NOMO-1 treated with dmso at 0.1 percent for 144 hours (cell line): ENCODE results near the gene COMMD8.
"Not testable (repeated sequence)": the region's sequence is repeated elsewhere in the genome, so short reads cannot be mapped to it uniquely, and the experiment has no call there.

Source experiments
- DNase-seq: peaks from one replicate; lab custom pipeline; 2025; ENCODE audit not compliant: unreplicated experiment; lab: John Stamatoyannopoulos, UW

The COMMD8 gene

DNA sequence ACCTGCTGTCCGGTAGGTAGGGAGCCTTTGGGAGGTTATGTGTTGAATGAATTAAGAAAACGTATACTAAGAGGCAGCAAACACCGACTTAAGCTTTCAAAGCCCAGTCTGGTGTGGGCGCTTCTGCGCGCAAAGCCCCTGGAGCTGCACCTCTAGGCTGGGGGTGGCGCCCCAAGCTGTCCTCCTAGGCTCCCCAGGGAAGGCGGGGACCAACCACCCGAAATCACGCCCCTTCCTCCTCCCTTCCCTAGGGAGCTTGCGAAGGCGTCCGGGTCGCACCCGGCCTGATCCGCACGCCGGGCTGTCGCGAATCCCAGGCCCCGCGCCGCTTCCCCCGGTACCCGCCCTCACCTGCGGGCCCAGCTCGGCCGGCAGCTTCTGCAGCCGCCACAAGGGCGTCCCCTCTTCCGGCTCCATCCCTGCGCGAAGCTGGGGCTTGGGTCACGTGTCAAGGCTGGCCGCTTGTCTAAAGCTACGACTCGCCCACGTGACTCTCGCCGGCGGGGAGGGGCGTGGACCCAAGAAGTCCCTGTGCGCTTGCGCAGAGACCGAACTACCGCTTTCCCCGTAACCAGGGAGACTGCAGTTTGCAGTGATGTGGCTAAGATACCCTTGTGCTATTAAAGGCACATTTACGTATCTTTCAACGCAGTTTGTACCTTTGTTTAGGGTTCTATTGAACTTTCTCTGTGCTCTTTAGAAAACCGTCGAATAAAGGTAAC is at the start of gene COMMD8:
COMMD8 (minus strand) TSS at position 468 of the 722 bp plus-strand sequence; CDS start at position 417, 51 bp downstream.
- peak; percentile 94 for DNase-seq

DNA sequence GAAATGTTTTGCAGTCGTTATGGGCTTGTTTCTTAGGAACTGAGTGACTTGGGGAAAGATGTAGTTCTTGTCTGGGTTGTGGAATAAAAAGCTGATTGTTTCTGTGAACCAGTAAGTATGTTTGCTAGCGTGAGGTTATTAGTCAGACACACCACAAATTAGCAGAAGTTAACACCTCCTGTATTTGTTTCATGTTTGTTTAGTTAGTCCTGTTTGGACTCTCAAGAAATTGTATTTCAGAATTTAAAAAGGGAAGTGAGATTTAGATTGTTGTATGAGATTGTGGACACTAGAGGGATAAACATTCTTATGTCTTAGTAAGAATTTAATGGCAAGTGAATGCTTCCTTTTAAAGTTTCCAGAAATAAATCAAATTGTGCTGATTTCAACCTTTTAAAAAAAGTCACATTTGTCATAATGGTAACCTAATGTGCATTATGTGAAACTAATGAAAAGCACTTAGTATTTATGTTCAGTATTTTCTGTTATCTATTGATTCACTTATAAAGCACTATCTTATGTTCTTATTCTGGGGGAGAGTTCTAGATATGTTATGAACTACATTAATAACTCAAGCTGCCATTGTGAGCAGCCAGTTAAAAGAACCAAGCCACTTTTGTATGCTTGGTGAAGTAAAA is 47.1 kb upstream of the COMMD8 start:
- peak; percentile 33 for DNase-seq

DNA sequence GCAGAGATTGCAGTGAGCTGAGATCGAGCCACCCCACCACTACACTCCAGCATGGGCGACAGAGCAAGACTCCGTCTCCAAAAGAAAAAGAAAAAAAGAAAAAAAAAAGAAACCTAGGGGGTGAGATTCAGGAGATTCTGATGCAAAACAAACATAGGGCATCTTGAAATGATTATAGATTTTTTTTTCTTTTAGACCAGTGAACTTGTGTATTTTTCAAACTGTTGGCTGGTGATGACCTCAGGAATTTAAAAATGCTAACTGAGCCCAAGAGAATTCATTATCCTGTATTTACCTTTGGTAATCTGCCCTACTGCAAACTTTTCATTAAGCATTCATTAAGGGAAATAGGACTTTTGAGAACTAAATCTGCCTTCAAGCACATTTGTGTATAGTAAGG is 42.2 kb upstream of the COMMD8 start:
- DNase-seq: no peak

DNA sequence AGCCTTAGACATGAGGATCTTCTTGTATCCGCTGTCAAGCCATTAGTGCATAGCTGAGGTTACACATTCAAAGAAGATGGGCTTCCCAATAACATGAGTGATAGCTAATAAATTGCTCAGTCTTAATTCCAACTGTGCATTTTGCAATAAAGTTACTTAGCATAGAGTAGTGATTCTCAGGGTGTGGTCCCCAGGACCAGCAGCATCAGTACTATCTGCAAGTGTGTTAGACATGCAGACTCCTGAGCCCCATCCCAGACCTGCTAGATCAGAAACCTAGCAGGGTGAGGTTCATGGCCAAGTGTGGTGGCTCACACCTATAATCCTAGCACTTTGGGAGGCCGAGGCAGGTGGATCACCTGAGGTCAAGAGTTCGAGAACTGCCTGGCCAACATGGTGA is 41.6 kb upstream of the COMMD8 start:
- DNase-seq: no peak

DNA sequence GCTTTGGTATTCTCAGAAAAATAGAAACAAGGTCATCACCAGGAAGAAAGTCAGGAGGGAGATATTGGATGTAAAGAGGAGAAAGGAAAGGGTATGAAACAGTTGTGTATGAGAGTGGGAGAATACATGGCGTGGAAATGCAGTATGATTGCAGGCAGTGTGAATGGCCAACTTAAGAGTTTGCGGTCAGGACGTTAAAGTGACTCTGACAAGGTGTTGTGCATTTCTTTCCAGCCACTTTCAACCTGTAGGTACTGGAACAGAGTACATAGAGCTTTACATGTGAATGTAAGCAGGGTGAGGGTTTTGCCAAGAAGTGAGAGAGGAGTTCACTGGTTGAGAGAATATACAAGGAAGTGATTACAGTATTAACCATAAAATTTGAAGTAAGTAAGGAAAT is 37.3 kb upstream of the COMMD8 start:
- DNase-seq: no peak

DNA sequence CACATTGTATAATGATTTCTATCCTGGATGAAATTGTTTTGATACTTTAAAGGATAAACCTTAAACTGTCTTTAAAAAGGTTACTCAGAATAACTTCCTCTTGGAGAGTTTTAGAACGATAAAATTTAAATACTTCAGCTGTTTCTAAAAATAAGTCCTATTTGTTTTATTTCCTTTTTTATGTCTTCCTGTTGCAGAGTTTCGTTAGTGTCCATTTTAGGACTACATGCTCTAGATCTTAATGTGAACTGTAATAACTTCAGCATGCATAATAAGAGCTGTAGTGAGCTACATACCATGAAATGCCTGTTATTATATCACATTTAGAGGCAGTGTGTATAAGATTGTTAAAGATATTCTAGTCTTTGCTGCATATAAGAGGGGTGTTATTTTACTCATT is 36.2 kb upstream of the COMMD8 start:
- peak; percentile 47 for DNase-seq

DNA sequence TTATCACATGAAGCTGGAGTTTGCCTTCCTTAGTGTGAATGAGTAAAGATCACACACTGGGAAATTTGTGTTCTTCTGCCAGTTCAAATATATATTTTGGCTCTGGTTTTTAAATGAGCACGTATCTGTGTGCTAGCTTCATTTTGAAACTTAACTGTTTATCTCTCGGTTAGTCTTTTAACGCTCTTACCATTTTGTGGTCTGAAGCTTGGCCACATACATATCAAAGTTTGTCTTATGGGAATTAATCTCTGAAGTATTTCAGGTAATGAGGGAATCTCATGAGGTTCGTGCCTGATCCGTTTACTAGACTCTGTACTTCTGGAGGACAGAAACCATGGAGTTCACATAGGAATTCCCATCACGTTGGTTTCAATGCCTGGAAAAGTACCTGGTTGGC is 35.4 kb upstream of the COMMD8 start:
- no peak for DNase-seq

DNA sequence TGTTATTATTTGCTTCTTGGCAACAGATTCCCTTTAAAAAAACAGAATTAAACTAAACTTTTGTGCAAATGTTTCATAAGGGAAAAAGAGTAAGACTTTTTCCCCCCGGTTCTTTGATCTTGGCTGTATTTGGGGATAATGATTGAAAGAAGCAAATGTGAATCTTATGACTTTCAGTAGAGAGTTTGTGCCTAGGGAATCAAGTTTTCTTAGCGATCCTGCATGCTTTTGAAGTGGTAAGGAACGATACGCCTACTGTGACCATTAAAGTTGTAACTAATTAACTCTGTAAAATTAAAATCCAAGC is 30.6 kb upstream of the COMMD8 start:
- no peak for DNase-seq

DNA sequence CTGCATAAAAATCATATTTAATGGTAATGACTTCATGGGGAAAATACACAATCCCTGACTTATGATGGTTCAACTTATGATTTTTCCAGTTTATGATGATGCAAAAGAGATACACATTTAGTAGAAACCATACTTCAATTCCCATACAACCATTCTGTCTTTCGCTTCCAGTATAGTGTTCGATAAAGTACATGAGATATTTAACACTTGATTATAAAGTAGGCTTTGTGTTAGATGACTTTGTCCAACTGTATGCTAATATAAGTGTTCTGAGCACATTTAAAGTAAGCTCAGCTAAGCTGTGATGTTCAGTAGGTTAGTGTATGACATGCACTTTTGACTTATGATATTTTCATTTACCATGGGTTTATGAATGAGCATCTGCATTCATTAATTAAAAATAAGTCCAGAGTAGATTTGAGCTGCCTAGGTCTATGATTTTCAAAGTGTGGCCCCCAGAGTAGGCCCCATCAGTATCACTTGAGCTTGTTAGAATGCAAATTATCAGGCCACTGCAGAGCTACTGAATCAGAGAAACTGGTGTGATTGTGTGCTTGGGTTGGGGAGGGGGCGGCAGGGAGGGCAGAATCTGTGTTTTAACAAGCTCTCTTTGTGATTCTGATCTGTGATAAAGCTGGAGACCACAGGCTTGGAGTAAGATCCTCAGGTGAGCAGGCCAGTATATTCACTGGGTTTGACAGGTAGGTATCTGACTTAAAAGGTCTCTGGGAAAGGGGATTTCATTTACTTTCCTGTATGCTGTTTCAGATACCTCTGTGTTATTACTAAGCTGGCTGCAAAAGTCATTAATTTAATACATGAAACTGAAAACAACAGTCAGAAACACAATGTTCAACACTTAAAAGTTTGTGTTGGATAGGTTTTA is 30.0 kb upstream of the COMMD8 start:
- no peak for DNase-seq

DNA sequence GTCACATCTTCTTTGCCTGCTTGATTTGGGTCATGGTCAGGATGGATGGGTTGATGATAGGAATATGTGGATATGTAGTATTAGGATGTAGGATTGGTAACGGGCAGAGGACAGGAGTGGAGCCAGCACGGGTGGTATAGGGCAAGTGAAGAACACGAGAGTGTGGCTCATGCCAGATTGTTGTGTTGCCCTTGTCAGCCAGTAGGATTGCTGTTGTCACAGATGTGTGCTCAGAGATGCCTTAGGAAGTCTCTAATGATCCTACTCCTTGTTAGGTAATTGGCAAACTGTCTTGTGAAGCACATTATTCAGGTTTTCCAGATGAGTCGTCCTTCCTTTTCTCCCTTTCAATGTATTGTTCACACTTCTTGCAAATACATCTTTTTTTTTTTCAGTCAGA is 27.0 kb upstream of the COMMD8 start:
- no peak for DNase-seq

DNA sequence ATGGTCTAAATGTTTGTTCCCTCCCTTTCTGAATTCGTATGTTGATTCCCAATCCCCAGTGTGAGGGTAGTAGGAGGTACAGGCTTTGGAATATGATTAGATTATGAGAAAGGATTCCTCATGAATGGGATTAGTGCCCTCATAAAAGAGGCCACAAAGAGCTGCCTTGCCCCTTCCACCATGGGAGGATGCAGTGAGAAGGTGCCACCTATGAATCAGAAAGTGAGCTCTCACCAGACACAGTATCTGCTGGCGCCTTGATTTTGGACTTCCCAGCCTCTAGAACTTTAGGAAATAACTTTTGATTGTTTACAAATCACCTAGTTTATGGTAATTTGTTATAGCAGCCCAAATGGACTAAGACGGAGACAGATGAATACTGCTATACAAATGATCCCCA is 25.2 kb upstream of the COMMD8 start:
- DNase-seq: no peak

DNA sequence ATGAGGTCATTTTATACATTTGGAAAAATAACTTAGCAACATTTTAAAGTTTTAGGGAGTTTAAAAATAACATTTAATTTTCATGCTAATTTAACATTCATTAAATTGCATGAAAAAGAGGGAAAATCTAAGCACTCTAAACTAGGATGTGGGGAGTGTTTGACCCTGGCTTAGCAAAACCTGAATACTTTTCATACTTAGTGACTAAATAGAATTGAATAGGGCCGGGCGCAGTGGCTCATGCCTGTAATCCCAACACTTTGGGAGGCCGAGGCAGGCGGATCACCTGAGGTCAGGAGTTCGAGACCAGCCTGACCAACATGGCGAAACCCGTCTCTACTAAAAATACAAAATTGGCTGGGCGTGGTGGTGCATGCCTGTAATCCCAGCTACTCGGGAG is 23.2 kb upstream of the COMMD8 start:
- not testable (repeated sequence) for DNase-seq

DNA sequence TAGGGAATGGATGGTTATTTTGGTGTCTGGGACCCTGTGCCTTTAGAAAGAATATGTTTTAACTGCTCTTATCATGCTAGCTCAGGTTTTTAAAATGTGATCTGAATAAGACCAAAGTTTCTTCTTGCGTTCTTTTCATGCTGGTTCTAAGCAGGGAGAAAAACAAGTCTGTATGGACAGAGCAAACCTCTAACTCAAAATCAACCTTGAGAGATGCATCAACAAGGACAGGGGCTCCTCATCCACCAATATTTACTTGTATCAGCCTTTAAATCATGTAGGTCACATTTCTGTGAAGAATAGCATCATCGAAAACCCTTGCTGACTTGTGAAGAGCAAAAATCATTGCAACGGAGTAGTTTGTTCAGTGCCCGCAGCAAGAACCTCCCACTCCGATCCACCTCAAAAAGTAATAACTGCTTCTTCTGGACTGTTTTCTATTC is 22.8 kb upstream of the COMMD8 start:
- DNase-seq: no peak

DNA sequence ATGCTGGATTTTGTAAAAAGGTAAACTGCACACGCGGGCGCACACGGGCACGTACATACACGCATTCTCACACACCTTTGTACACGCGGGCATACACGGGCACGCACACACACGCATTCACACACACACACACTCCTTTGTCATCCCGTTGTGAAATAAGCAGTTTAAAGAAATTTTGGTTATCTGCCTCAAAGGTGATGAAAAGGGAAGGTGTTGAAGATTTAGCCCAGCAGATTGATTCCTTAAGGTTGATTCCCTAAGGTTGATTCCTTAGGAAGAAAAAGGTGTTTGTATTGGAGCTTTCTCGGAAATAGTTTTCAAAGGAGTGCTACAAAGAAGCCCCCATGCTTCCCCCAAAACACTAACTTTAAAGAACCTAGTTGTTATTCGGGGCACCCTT is 22.3 kb upstream of the COMMD8 start:
- no peak for DNase-seq

DNA sequence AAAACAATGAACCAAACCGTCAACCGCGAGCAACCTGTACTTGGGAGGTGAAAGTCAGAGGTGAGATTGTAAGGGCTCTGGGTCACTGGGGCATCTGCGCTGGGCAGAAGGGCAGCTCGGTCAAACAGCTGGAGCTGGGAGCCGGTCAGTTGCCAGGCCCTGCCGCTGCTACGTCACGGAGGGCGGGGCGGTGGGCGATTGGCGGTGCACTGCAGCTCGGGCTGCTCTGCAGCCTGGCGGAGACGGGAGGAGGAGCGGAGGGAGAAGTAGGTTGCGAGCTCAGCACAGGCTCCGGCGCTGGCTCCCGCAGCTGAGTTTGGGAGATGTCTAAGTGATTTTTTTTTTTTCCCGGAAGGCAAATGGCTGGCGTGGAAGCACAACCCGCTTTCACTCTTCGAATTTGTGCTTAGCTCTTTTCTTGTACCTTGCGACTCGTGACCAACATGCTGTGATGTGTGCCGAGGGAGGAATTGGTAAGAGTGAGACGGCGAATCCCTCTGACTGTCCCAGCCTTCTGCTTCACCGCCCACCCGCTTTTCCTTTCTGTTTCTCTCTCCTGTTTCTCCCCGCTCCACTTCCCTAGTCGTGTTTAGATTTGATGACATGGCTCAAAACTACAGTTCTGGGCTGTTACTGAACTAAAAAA is 21.7 kb upstream of the COMMD8 start, which contains the start of gene ATP10D:
ATP10D (plus strand) TSS at position 229 of the 646 bp plus-strand sequence. CDS start 27,266 bp downstream, outside the sequence.
- peak; percentile 80 for DNase-seq

DNA sequence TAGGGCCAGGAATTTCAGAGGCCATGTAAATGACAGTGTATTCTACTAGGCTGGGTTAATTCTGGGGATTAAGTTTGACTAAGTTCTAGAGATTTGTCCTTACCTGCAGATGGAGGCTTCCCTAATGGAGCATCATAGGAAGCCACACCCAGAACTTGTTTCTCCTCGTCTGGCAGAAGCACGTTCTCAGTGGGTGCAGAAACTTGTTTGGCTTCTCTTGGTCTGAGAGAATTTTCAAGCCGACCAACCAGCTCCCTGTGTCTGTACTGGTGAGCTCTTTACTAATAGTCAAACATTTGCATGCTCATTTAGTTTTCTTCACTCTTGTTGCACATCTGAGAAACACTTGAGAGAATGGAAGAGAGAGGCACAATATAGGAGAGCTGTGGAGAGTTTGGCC is 20.7 kb upstream of the COMMD8 start:
- DNase-seq: no peak

DNA sequence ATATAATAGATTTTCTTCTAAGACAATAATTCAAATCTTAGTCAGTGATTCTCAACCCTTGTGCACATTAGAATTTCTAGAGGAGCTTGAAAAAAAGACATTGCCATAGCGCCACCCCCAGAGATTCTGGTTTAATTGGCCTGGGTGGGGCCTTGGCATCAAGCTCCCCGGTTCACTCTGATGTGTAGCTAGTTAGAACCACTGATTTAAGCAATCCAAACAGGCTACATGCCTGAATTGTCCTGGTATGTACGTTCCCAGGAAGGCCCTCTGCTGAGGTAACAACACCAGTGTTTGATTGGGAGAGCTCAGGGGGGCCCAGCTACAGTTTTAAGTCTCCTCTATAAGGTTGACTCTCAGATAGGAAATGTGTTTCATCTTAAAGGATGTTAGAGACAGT is 20.2 kb upstream of the COMMD8 start:
- no peak for DNase-seq

DNA sequence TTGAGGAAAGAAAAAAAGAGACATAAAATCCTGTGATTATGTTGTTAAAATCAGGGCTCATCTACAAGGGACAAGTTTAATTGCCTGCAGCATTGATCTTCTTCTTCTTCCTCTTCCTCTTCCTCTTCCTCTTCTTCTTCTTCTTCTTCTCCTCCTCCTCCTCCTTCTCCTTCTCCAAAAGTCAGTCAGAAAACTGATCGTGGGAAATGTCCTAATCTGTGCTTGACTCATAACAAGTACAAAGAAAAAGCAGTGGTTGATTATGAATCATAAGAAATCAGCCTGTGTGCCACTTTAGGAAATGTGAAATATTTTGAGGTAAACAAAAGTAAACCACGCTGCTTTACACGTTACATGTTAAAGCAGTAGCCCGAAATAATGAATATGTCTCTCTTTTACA is 18.8 kb upstream of the COMMD8 start:
- DNase-seq: no peak

DNA sequence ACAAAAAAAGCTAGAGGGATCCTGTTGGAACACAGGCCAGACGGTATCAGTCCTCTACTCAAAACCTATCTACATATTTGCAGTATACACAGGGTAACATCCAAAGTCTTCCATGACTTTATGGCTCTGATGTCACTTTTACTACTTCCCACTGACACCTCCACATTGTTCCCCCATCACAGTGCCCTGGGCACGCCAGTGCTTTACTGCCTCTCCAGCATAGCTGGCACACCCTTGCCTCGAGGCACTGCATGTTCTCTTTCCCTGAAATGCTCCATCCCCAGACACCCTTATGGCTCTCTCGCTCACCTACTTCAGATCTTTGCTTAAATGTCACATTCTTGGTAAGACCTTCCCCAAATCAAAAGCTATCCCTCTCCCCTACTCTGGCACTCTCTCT is 15.3 kb upstream of the COMMD8 start:
- DNase-seq: no peak

DNA sequence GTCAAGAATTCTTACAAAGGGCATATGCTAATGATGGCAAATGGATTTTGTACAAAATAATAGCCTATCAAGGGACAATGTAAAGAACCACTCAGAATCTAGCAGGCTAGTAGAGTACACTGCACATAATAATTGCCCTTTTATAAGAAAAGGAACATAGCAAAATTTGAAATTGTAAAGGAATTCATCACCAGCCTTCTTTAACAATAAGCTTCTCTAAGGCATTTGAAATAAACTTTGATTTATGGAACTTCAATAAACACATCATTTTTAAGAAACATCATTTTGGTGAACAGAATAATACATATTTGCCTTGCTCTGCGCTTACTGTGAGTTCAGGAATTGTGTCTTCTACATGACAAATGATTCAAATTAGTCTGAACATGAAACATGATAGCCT is 11.9 kb upstream of the COMMD8 start:
- no peak for DNase-seq

DNA sequence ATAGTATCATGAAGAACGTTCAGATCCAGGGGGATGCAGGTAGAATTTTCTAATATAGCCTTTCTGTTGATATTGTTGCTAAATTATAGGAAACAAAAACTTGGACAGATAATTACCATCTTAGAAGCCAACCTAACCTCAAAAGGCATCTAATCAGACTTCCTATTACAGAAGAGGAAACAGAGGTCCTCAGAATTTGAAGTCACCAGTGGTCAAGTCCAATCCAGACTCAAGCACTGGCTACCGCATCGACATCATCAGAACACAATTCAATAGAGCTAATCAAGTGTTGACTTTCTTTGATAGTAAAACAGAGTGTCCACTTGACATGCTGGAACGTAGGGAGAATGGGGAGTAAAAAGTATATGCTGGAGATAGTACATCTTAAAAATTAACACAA is 11.3 kb upstream of the COMMD8 start:
- no peak for DNase-seq
